Activated B cell treated with CpG ODN at 0.5 μM for 24 hours (primary cell): ENCODE data around the gene ZBTB12. TPM values are rescaled to one million over a fixed set of nuclear protein-coding genes. Genes with fewer than 3 reads are reported as not detected.

Experiments used
- ATAC-seq: fragments of 200-7000 bp; cut with Tn5 transposase; one replicate; pipeline ENCODE4 v1.10.0; 2021; ENCODE audit warnings: low read depth, mild to moderate bottlenecking, moderate library complexity
- CTCF ChIA-PET: fragments of 350-600 bp; sonication (Branson Sonifier 250); formaldehyde crosslinking; loops from one replicate; lab custom pipeline; 2021; ENCODE audit warnings: antibody characterized with exemption; lab: Charles Lee
- POLR2A ChIA-PET: fragments of 350-600 bp; sonication (Branson Sonifier 250); formaldehyde crosslinking; loops from one replicate; lab custom pipeline; 2021; ENCODE audit warnings: antibody characterized with exemption; lab: Charles Lee
- DNase-seq: peaks from one replicate; pipeline ENCODE4 v3.0.0; 2022
- H3K27ac Mint-ChIP-seq: one replicate; pipeline ENCODE4 v1.8.0; 2020; ENCODE audit warnings: mixed read lengths
- H3K27me3 Mint-ChIP-seq: one replicate; pipeline ENCODE4 v1.8.0; 2021; ENCODE audit warnings: mixed read lengths
- H3K36me3 Mint-ChIP-seq: one replicate; pipeline ENCODE4 v1.8.0; 2021; ENCODE audit warnings: low read depth, mixed read lengths
- H3K4me1 Mint-ChIP-seq: one replicate; pipeline ENCODE4 v1.8.0; 2021; ENCODE audit warnings: mixed read lengths
- H3K4me3 Mint-ChIP-seq: one replicate; pipeline ENCODE4 v1.8.0; 2020; ENCODE audit warnings: mild to moderate bottlenecking, mixed read lengths
- H3K9me3 Mint-ChIP-seq: one replicate; pipeline ENCODE4 v1.8.0; 2020; ENCODE audit warnings: mixed read lengths
- intact Hi-C: fragments of 100-400 bp; cut with micrococcal nuclease; formaldehyde crosslinking; loops from one replicate; pipeline ENCODE4 v1.15.1; 2024
- total RNA-seq: library from RNA; stranded (reverse); gene quantifications from 2 replicates; pipeline ENCODE4 v1.2.3, GENCODE V29; 2022
- TF ChIP-seq, protein P1 (sequence below): fragments of 200-600 bp; IDR thresholded peaks from one replicate; pipeline ENCODE4 v1.8.0; 2022; ENCODE audit warnings: antibody characterized with exemption, mild to moderate bottlenecking

ZBTB12 gene
- total RNA-seq, 1 donor from 2014 or later: 4.8 TPM

- Mint-ChIP-seq H3K9me3 (no peaks in the 10 kb centered on the region), H3K4me3 (no peak overlapping the region), H3K27ac (no peak overlapping the region), H3K36me3 (peaks cover 16% of the 10 kb centered on the region), H3K4me1 (peaks cover 35% of the 10 kb centered on the region), H3K27me3 (no peaks in the 10 kb centered on the region)
- TF ChIP-seq, protein P1, sequence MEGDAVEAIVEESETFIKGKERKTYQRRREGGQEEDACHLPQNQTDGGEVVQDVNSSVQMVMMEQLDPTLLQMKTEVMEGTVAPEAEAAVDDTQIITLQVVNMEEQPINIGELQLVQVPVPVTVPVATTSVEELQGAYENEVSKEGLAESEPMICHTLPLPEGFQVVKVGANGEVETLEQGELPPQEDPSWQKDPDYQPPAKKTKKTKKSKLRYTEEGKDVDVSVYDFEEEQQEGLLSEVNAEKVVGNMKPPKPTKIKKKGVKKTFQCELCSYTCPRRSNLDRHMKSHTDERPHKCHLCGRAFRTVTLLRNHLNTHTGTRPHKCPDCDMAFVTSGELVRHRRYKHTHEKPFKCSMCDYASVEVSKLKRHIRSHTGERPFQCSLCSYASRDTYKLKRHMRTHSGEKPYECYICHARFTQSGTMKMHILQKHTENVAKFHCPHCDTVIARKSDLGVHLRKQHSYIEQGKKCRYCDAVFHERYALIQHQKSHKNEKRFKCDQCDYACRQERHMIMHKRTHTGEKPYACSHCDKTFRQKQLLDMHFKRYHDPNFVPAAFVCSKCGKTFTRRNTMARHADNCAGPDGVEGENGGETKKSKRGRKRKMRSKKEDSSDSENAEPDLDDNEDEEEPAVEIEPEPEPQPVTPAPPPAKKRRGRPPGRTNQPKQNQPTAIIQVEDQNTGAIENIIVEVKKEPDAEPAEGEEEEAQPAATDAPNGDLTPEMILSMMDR: no peak
- intact Hi-C loops: loop anchor here (5.0 kb wide), 2 partner anchors 233 to 277 kb away; partner anchors contain the start of genes AGPAT1, CSNK2B, LY6G5B and RNF5
- DNase-seq: no peak
- ATAC-seq: no peak
- CTCF ChIA-PET: no interaction called here
- POLR2A ChIA-PET: interaction anchor here (2.0 kb wide), 1 partner anchor 37 kb away, joined by 6 read pairs; the partner anchor contains the start of gene NEU1
Observed at GRCh38 chr6:31899882-31900722, 1.8 kb downstream of the ZBTB12 start.

GRCh38 chr6:31899215-31899614 lies 2.7 kb downstream of the ZBTB12 start:
- ATAC-seq (no peak), DNase-seq (no peak)
- H3K27me3 Mint-ChIP-seq: no peaks in the 10 kb centered on the region
- TF ChIP-seq, protein P1: no peak
- H3K4me3 Mint-ChIP-seq: peak overlapping the region; percentile 66
- no peaks in the 10 kb centered on the region for H3K9me3 Mint-ChIP-seq
- ChIA-PET POLR2A (interaction anchor here (1.1 to 3.0 kb wide), 5 partner anchors 36 to 404 kb away, joined by 3 to 29 read pairs (median 8); partner anchors contain the start of genes ABHD16A, APOM, NELFE and NEU1), CTCF (no interaction called here)
- peaks cover 35% of the 10 kb centered on the region for H3K4me1 Mint-ChIP-seq
- peak overlapping the region; percentile 50 for H3K27ac Mint-ChIP-seq
- H3K36me3 Mint-ChIP-seq: peaks cover 19% of the 10 kb centered on the region
- intact Hi-C loops: loop anchor here (5.0 kb wide), 1 partner anchor 232 kb away; the partner anchor contains the start of genes CSNK2B and LY6G5B

DNA sequence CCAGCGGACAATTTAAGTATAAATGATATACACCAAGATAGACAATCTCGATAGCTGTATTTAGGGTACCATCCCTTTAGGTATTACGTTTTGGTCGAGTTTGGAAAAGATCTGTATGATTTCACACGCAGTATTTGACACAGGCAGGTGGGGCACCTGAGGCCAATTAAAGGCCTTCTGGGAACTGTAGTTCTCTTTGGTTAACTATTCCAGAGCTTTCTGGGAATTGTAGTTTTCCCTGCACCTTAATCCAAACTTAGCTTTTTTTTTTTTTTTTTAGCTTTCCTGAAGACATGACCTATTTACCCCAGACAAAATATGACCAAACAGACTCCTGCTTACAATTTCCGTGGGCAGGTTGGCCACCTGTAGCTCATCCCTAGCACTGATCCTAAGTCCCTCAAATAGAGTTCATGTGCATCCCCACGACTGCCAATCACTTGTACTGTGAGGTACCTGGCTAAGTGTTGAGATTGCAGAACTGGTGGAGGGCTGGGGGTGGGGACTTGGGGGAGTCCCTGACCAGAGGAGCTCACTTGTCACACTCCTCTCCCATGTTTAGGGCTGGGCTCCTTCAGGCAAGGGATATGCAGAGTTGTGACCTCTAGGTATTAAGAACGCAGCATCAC lies 3.4 kb downstream of the ZBTB12 start:
- Mint-ChIP-seq H3K9me3 (no peaks in the 10 kb centered on the region), H3K27ac (peak overlapping the region; percentile 94), H3K36me3 (peaks cover 22% of the 10 kb centered on the region), H3K4me1 (peaks cover 35% of the 10 kb centered on the region), H3K4me3 (peak overlapping the region; percentile 97), H3K27me3 (no peaks in the 10 kb centered on the region)
- CTCF ChIA-PET: interaction anchor here (0.7 kb wide), 1 partner anchor 8 kb away, joined by 3 read pairs; no protein-coding TSS in a partner anchor
- peak; percentile 28 for ATAC-seq
- POLR2A ChIA-PET: interaction anchor here (0.5 to 3.0 kb wide), 24 partner anchors 10 to 1672 kb away, joined by 3 to 29 read pairs (median 4); partner anchors contain the start of genes ABHD16A, APOM, BAG6 and DDX39B
- intact Hi-C loops: loop anchor here (1.0 to 5.0 kb wide), 2 partner anchors 64 to 231 kb away; partner anchors contain the start of genes CSNK2B and LY6G5B
- TF ChIP-seq, protein P1: no peak
- DNase-seq: no peak

DNA sequence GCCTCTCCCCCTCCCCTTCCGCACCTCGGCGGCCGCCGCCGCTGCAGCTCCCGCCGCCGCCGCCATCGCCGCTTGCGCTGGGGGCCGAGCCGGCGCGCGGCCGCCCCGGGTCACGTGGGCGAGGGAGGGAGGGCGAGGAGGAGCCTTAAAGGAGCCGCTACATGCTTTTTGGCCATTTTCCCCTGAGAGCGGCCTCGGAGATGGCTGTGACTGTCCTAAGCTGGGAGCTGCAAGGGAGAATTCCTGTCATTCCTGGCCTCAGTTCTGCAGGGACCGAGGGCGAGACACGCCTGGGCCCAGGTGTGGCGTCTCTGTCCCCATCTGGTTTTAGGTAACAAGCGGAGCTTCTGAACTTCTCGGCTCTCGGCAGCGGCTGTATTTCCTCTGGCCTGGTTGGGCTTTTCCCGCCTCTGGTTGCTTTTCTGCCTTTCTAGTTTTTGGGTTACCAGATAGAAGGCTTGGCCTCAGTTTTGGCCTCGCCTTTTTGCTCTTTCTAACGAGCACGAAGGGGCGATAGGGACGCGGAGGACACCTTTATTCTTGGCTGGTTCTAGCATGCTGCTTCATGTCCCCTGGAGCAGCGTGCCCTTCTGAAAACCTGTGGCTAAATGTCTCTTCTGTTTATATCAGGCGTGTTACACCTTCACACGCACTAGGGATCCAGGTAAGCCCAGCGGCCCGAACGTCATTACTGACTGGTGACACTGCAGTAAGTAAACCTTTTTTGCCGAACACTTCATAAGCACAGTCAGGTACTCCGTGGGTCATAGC lies 4.1 kb downstream of the ZBTB12 start, which contains the start of gene EHMT2:
TSS of gene EHMT2 (minus strand) at position 87 of the 771 bp plus-strand sequence. CDS start at position 66, 21 bp downstream.
- TF ChIP-seq, protein P1: no peak

More for the DNA sequence above, 4.1 kb downstream of the ZBTB12 start, which contains the start of gene EHMT2:
- Mint-ChIP-seq H3K27ac (peak within 1 kb of the TSS; percentile 94), H3K4me1 (peaks cover 32% of the 10 kb centered on the region), H3K27me3 (no peaks in the 10 kb centered on the region), H3K36me3 (peaks cover 29% of the 10 kb centered on the region), H3K9me3 (no peaks in the 10 kb centered on the region), H3K4me3 (peak within 1 kb of the TSS; percentile 97)
- ATAC-seq (peak; percentile 47), DNase-seq (peak; percentile 83)
- ChIA-PET POLR2A (interaction anchor here (0.5 to 3.0 kb wide), 25 partner anchors 11 to 1673 kb away, joined by 3 to 29 read pairs (median 4); partner anchors contain the start of genes ABHD16A, APOM, BAG6 and DDX39B), CTCF (interaction anchor here (0.7 to 1.4 kb wide), 2 partner anchors 7 to 10 kb away, joined by 3 read pairs; no protein-coding TSS in a partner anchor)
- intact Hi-C loops: loop anchor here (1.0 to 5.0 kb wide), 6 partner anchors 35 to 351 kb away; partner anchors contain the start of genes ATF6B, ATP6V1G2, CSNK2B and LY6G5B
